K562 (cell line): ENCODE data around the gene TMEM132D. TPM values are rescaled to one million over a fixed set of nuclear protein-coding genes. Genes with fewer than 3 reads are reported as not detected.

ENCODE experiments used
- HNRNPLL ChIP-seq: fragments of 200-400 bp; formaldehyde crosslinking; IDR thresholded peaks from 2 replicates; pipeline ENCODE4 v1.6.1; 2017; ENCODE audit warnings: low read length, low read depth, mild to moderate bottlenecking; ENCODE audit not compliant: poor library complexity, severe bottlenecking
- SNRNP70 ChIP-seq: fragments of 200-400 bp; formaldehyde crosslinking; optimal IDR thresholded peaks from 2 replicates; pipeline ENCODE3; 2017; ENCODE audit warnings: low read depth, low read length
- ZFP91 ChIP-seq: sonication (generic); formaldehyde crosslinking; IDR thresholded peaks from 2 replicates; pipeline ENCODE4 v1.8.0; 2022; ENCODE audit warnings: mild to moderate bottlenecking, missing genetic modification reagents
- ZKSCAN8 ChIP-seq: fragments of 200-800 bp; sonication (Bioruptor generic); IDR thresholded peaks from 2 replicates; pipeline ENCODE4 v1.6.1; 2016; ENCODE audit warnings: missing genetic modification characterization, missing compliant biosample characterization
- ZNF318 ChIP-seq, 2 experiments: fragments of 450-650 bp; IDR thresholded peaks; 2 replicates each; pipeline ENCODE4 v1.6.1; 2016; ENCODE audit warnings: mild to moderate bottlenecking in 2 of 2, borderline replicate concordance in 1 of 2, low read depth in 1 of 2, moderate library complexity in 1 of 2
- ZNF511 ChIP-seq: sonication (generic); formaldehyde crosslinking; IDR thresholded peaks from 2 replicates; pipeline ENCODE4 v1.8.0; 2022; ENCODE audit warnings: mild to moderate bottlenecking, missing genetic modification reagents
- polyA plus RNA-seq, 8 experiments: library from polyadenylated mRNA; depleted of rRNA in 4 of 8; stranded (reverse) in 5 of 8; unstranded in 3 of 8; fragments of >200 nt; fragmentation: Nextera tagmentation in 2 of 8; fragmentation: Illumina TruSeq in 1 of 8; extraction: Ambion mirVana in 2 of 8; extraction: Trizol in 1 of 8; gene quantifications; 2 replicates each; pipeline versions ENCODE4 v1.2.1 to v1.2.3, GENCODE V29; 2011 to 2014; ENCODE audit warnings: inconsistent platforms in 1 of 8, missing spikeins in 1 of 8
- total RNA-seq, 7 experiments: library from RNA; depleted of rRNA in 6 of 7; stranded (reverse); fragments of >200 nt in 6 of 7; fragmentation: Illumina TruSeq in 2 of 7; extraction: Trizol in 2 of 7; gene quantifications; 2 replicates each; pipeline versions ENCODE4 v1.2.1 to v1.2.3, GENCODE V29; 2011 to 2021; ENCODE audit warnings: low replicate concordance in 1 of 7

The TMEM132D gene
- total and polyA plus RNA-seq, 9 of the 15 experiments (the other 6 are each of a cell fraction or from before 2014, with no cell fraction given): not detected

- TF ChIP-seq ZNF318 (IDR thresholded peaks at IDR 0.05; ENCODE audit: borderline replicate concordance in 1 of 2, low read depth in 1 of 2) (no peak), ZFP91 (CRISPR knock-in tag) (no peak), ZNF511 (CRISPR knock-in tag) (no peak), SNRNP70 (no peak), HNRNPLL (no peak), ZKSCAN8 (CRISPR knock-in tag) (no peak)
Measured at GRCh38 chr12:129383956-129384355, 519.9 kb downstream of the TMEM132D start (continued).
